ENCODE measurements around the gene HOXB8.

GRCh38 chr17:48574505-48575065 is 40.5 kb downstream of the HOXB8 start:
- TF ChIP-seq, protein P1, sequence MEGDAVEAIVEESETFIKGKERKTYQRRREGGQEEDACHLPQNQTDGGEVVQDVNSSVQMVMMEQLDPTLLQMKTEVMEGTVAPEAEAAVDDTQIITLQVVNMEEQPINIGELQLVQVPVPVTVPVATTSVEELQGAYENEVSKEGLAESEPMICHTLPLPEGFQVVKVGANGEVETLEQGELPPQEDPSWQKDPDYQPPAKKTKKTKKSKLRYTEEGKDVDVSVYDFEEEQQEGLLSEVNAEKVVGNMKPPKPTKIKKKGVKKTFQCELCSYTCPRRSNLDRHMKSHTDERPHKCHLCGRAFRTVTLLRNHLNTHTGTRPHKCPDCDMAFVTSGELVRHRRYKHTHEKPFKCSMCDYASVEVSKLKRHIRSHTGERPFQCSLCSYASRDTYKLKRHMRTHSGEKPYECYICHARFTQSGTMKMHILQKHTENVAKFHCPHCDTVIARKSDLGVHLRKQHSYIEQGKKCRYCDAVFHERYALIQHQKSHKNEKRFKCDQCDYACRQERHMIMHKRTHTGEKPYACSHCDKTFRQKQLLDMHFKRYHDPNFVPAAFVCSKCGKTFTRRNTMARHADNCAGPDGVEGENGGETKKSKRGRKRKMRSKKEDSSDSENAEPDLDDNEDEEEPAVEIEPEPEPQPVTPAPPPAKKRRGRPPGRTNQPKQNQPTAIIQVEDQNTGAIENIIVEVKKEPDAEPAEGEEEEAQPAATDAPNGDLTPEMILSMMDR (conservative IDR thresholded peaks at IDR 0.05 in 1 of 2, IDR thresholded peaks at IDR 0.05 in 1 of 2; ENCODE audit: low read depth in 1 of 2, low read length in 2 of 2): no peak
- TF ChIP-seq EZH2 (IDR thresholded peaks at IDR 0.05; ENCODE audit: low read length, missing control alignments): no peak

Measured in fibroblast of lung (primary cell).